Measurements from ENCODE around the gene PPP2R5A.

Gene PPP2R5A

GRCh38 chr1:212244441-212244840, 40.8 kb upstream of the PPP2R5A start:
- Histone ChIP-seq H3K9me3 (ENCODE audit: low read length) (no peaks in the 10 kb centered on the region), H3K4me1 (ENCODE audit: insufficient read depth, low read length, severe bottlenecking) (peaks cover 41% of the 10 kb centered on the region), H3K4me2 (ENCODE audit: low read length) (no peak overlapping the region; the same call in 1 of the 2 replicates), H3K27ac (ENCODE audit: low read depth, low read length, poor library complexity, severe bottlenecking) (peak overlapping the region; percentile 12), H3K79me2 (ENCODE audit: insufficient read depth, low read length) (no peaks in the 10 kb centered on the region), H2AFZ (ENCODE audit: low read length) (0 out of 2 replicates have a peak overlapping the region, but pooled peaks have one; percentile 65), H4K20me1 (ENCODE audit: insufficient read depth, low read length) (no peaks in the 10 kb centered on the region), H3F3A (ENCODE audit: insufficient read depth, low read length) (no peaks in the 10 kb centered on the region), H3K4me3 (ENCODE audit: low read depth, low read length, poor library complexity, severe bottlenecking) (no peak overlapping the region), H3K9me2 (ENCODE audit: low read depth, low read length) (no peaks in the 10 kb centered on the region), H3K27me3 (ENCODE audit: insufficient read depth, low read length) (no peaks in the 10 kb centered on the region), H3K36me3 (ENCODE audit: insufficient read depth, low read length) (no peaks in the 10 kb centered on the region), H3K9ac (ENCODE audit: low read length) (no peak overlapping the region; the same call in 1 of the 2 replicates)
- TF ChIP-seq EZH2 (IDR thresholded peaks at IDR 0.05; ENCODE audit: borderline replicate concordance, low read length) (no peak), CTCF (IDR thresholded peaks at IDR 0.05; ENCODE audit: low read length) (no peak)

GRCh38 chr1:212247179-212247721, 38.0 kb upstream of the PPP2R5A start:
- H3K79me2 ChIP-seq (ENCODE audit: insufficient read depth, low read length): no peaks in the 10 kb centered on the region
- TF ChIP-seq CTCF (IDR thresholded peaks at IDR 0.05; ENCODE audit: low read length) (no peak), EZH2 (IDR thresholded peaks at IDR 0.05; ENCODE audit: borderline replicate concordance, low read length) (no peak)
- peaks cover 37% of the 10 kb centered on the region for H3K4me1 ChIP-seq (ENCODE audit: insufficient read depth, low read length, severe bottlenecking)
- no peaks in the 10 kb centered on the region for H3K9me2 ChIP-seq (ENCODE audit: low read depth, low read length)
- H3K9ac ChIP-seq (ENCODE audit: low read length): no peak overlapping the region
- no peak overlapping the region for H2AFZ ChIP-seq (ENCODE audit: low read length)
- no peak overlapping the region for H3K4me3 ChIP-seq (ENCODE audit: low read depth, low read length, poor library complexity, severe bottlenecking)
- no peaks in the 10 kb centered on the region for H4K20me1 ChIP-seq (ENCODE audit: insufficient read depth, low read length)
- no peaks in the 10 kb centered on the region for H3F3A ChIP-seq (ENCODE audit: insufficient read depth, low read length)
- H3K27ac ChIP-seq (ENCODE audit: low read depth, low read length, poor library complexity, severe bottlenecking): no peak overlapping the region
- H3K9me3 ChIP-seq (ENCODE audit: low read length): no peaks in the 10 kb centered on the region
- no peaks in the 10 kb centered on the region for H3K36me3 ChIP-seq (ENCODE audit: insufficient read depth, low read length)
- no peak overlapping the region for H3K4me2 ChIP-seq (ENCODE audit: low read length)
- H3K27me3 ChIP-seq (ENCODE audit: insufficient read depth, low read length): no peaks in the 10 kb centered on the region; the same call in 1 of the 2 replicates

GRCh38 chr1:212247988-212248387, 37.2 kb upstream of the PPP2R5A start:
- no peak overlapping the region for H2AFZ ChIP-seq (ENCODE audit: low read length)
- no peaks in the 10 kb centered on the region for H3K9me3 ChIP-seq (ENCODE audit: low read length)
- H3K9ac ChIP-seq (ENCODE audit: low read length): no peak overlapping the region
- H3K79me2 ChIP-seq (ENCODE audit: insufficient read depth, low read length): no peaks in the 10 kb centered on the region
- H3K4me1 ChIP-seq (ENCODE audit: insufficient read depth, low read length, severe bottlenecking): peaks cover 30% of the 10 kb centered on the region
- no peak overlapping the region for H3K4me3 ChIP-seq (ENCODE audit: low read depth, low read length, poor library complexity, severe bottlenecking)
- H3F3A ChIP-seq (ENCODE audit: insufficient read depth, low read length): no peaks in the 10 kb centered on the region
- H3K36me3 ChIP-seq (ENCODE audit: insufficient read depth, low read length): no peaks in the 10 kb centered on the region
- TF ChIP-seq EZH2 (IDR thresholded peaks at IDR 0.05; ENCODE audit: borderline replicate concordance, low read length) (no peak), CTCF (IDR thresholded peaks at IDR 0.05; ENCODE audit: low read length) (no peak)
- no peaks in the 10 kb centered on the region; the same call in 1 of the 2 replicates for H3K27me3 ChIP-seq (ENCODE audit: insufficient read depth, low read length)
- no peaks in the 10 kb centered on the region for H3K9me2 ChIP-seq (ENCODE audit: low read depth, low read length)
- H4K20me1 ChIP-seq (ENCODE audit: insufficient read depth, low read length): no peaks in the 10 kb centered on the region
- no peak overlapping the region for H3K27ac ChIP-seq (ENCODE audit: low read depth, low read length, poor library complexity, severe bottlenecking)
- H3K4me2 ChIP-seq (ENCODE audit: low read length): no peak overlapping the region
